Upper lobe of left lung (tissue), 6 donors: ENCODE results near the gene NR2F1. TPM values are rescaled to one million over a fixed set of nuclear protein-coding genes. Genes with fewer than 3 reads are reported as not detected.
A peak's percentile ranks its signal among the peaks of the same experiment; 100 is the strongest.

ENCODE experiments used
- ATAC-seq, 2 donors: fragments of 200-7000 bp; cut with Tn5 transposase; one replicate each; pipeline ENCODE4 v1.9.1; 2022; ENCODE audit warnings: mild to moderate bottlenecking in 2 of 2, moderate library complexity in 2 of 2; ENCODE audit not compliant: low FRiP score in 2 of 2
- DNase-seq, 2 donors: peaks; one replicate each; pipeline ENCODE4 v3.0.0-alpha.2; 2019 to 2020
- H3K27ac ChIP-seq, 4 donors: fragments of 200-600 bp; sonication (generic); one replicate each; pipeline ENCODE4 v1.5.1; 2016 to 2019
- H3K27me3 ChIP-seq, 4 donors: fragments of 200-600 bp; sonication (generic); one replicate each; pipeline ENCODE4 v1.5.1; 2017 to 2019
- H3K36me3 ChIP-seq, 4 donors: fragments of 200-600 bp; sonication (generic); one replicate each; pipeline ENCODE4 v1.5.1; 2016 to 2019
- H3K4me1 ChIP-seq, 4 donors: fragments of 200-600 bp; sonication (generic); one replicate each; pipeline ENCODE4 v1.5.1; 2018 to 2019
- H3K4me3 ChIP-seq, 4 donors: fragments of 200-600 bp; sonication (generic); one replicate each; pipeline ENCODE4 v1.5.1; 2017 to 2019; ENCODE audit warnings: mild to moderate bottlenecking in 2 of 4, moderate library complexity in 1 of 4
- H3K9me3 ChIP-seq, 4 donors: fragments of 200-600 bp; sonication (generic); one replicate each; pipeline ENCODE4 v1.5.1; 2018 to 2019
- CTCF ChIP-seq, 6 experiments: fragments of 450-650 bp in 4 of 6; fragments of 200-600 bp in 2 of 6; sonication (generic) in 2 of 6; IDR thresholded peaks; one replicate each; pipeline ENCODE4 v1.5.1; 2016 to 2019; ENCODE audit warnings: antibody characterized with exemption in 6 of 6
- EP300 ChIP-seq, 4 donors: sonication (generic); formaldehyde crosslinking; IDR thresholded peaks; one replicate each; pipeline ENCODE4 v1.5.1; 2017; ENCODE audit warnings: antibody characterized with exemption in 4 of 4, control low read depth in 2 of 4
- POLR2A ChIP-seq, 4 donors: fragments of 450-650 bp; IDR thresholded peaks; one replicate each; pipeline ENCODE4 v1.5.1; 2016 to 2017; ENCODE audit warnings: antibody characterized with exemption in 4 of 4, mild to moderate bottlenecking in 2 of 4
- POLR2AphosphoS5 ChIP-seq, 2 donors: sonication (generic); formaldehyde crosslinking; IDR thresholded peaks; one replicate each; pipeline ENCODE4 v1.5.1; 2017; ENCODE audit warnings: antibody characterized with exemption in 2 of 2
- WGBS, 2 donors: methylation state at CpG; one replicate each; pipeline ENCODE4 v1.1.5; 2017 to 2018; 5-methylcytosine and 5-hydroxymethylcytosine counted together
- total RNA-seq, 6 donors: library from RNA; depleted of rRNA in 4 of 6; stranded (reverse); fragments of >200 nt in 4 of 6; gene quantifications; one replicate each; pipeline versions ENCODE4 v1.1.0 to v1.2.1, GENCODE V29; 2016 to 2021
- donor health status: DM: no; HTN: no; CAD: no; lungs with moderate emphysema.
- donor health status: DM: no; HTN: yes; CAD: no; lungs with severe emphysema.

The NR2F1 gene
- total RNA-seq, 6 donors from 2014 or later, result 8.9 to 70.3 (median 29.4) TPM

- TF ChIP-seq POLR2A (IDR thresholded peaks at IDR 0.05) (no peak), EP300 (IDR thresholded peaks at IDR 0.05) (no peak), CTCF (IDR thresholded peaks at IDR 0.05) (no peak), POLR2AphosphoS5 (IDR thresholded peaks at IDR 0.05) (no peak)
- 47 to 52% methylated on average over 6 of the region's 6 CpGs for WGBS, 2 donors
- H3K36me3 ChIP-seq, result no peaks in the 10 kb centered on the region
- no peaks in the 10 kb centered on the region for H3K9me3 ChIP-seq
- peaks cover 23 to 52% (median 31%) of the 10 kb centered on the region in 4 donors for H3K4me1 ChIP-seq
- peaks cover 2 to 58% (median 31%) of the 10 kb centered on the region in 4 donors for H3K27me3 ChIP-seq
- no peak overlapping the region for H3K4me3 ChIP-seq
- ATAC-seq (no peak), DNase-seq (no peak)
- peak overlapping the region in 1 of 4 donors; percentile 85 for H3K27ac ChIP-seq
Measured at GRCh38 chr5:93575461-93576414, 7.3 kb upstream of the NR2F1 start.

- H3K9me3 ChIP-seq, result no peaks in the 10 kb centered on the region
- WGBS, 2 donors, result 41 to 55% methylated on average over 9 of the region's 9 CpGs
- TF ChIP-seq POLR2AphosphoS5 (IDR thresholded peaks at IDR 0.05), result no peak
- no peak for TF ChIP-seq EP300 (IDR thresholded peaks at IDR 0.05)
- no peak for TF ChIP-seq CTCF (IDR thresholded peaks at IDR 0.05)
- no peak for TF ChIP-seq POLR2A (IDR thresholded peaks at IDR 0.05)
- ATAC-seq (no peak), DNase-seq (no peak)
- H3K27me3 ChIP-seq, result peaks cover 2 to 50% (median 28%) of the 10 kb centered on the region in 4 donors
- H3K36me3 ChIP-seq, result no peaks in the 10 kb centered on the region
- H3K4me1 ChIP-seq, result peaks cover 24 to 49% (median 32%) of the 10 kb centered on the region in 4 donors
- H3K27ac ChIP-seq, result peak overlapping the region in 3 of 4 donors; percentile 7 to 85 (median 81)
- no peak overlapping the region for H3K4me3 ChIP-seq
Measured at GRCh38 chr5:93576994-93577853, 5.8 kb upstream of the NR2F1 start.

GRCh38 chr5:93577854-93578812, 4.9 kb upstream of the NR2F1 start:
- H3K4me3 ChIP-seq, result peak overlapping the region in 2 of 4 donors; percentile 55 to 63
- TF ChIP-seq CTCF (IDR thresholded peaks at IDR 0.05), result no peak
- TF ChIP-seq POLR2A (IDR thresholded peaks at IDR 0.05), result no peak
- no peak for TF ChIP-seq POLR2AphosphoS5 (IDR thresholded peaks at IDR 0.05)
- no peak for TF ChIP-seq EP300 (IDR thresholded peaks at IDR 0.05)

More at GRCh38 chr5:93577854-93578812, 4.9 kb upstream of the NR2F1 start:
- 42 to 48% methylated on average over 25 of the region's 25 CpGs for WGBS, 2 donors
- Histone ChIP-seq H3K27me3 (peaks cover 2 to 53% (median 31%) of the 10 kb centered on the region in 4 donors), H3K36me3 (no peaks in the 10 kb centered on the region), H3K4me1 (peaks cover 28 to 49% (median 31%) of the 10 kb centered on the region in 4 donors), H3K27ac (peak overlapping the region; percentile 81 to 86 (median 84)), H3K9me3 (no peaks in the 10 kb centered on the region)
- ATAC-seq, result no peak
- peak in 1 of 2 donors; percentile 37 for DNase-seq
